GM18861 (cell line): ENCODE data around the gene COX6B1.
A peak's percentile ranks its signal among the peaks of the same experiment; 100 is the strongest.
"Not testable (repeated sequence)": the region's sequence is repeated elsewhere in the genome, so short reads cannot be mapped to it uniquely, and the experiment has no call there.

Experiments
- ATAC-seq: cut with Tn5 transposase; IDR thresholded peaks from one replicate; pipeline ENCODE4 v1.9.1; 2021; ENCODE audit not compliant: unreplicated experiment

Gene COX6B1

DNA sequence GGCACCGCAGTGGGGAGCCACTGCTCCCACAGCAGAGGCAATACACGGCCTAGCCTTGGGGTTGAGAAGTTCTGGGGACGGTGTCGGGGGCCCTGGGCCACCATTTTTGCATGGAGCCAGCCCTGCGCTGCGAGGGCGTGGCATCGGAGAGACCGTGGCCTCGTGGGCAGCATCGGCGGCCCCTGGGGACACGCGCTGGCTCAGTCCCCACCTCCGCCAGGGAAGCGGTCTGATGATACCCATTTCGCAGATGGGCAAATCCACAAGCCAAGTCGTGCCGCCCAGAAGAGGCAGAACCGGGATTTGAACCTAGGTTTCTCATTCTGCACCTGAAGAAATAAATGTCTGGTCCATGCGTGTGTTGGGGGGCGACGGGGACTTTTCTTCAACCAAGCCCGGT lies 17.0 kb downstream of the COX6B1 start:
- ATAC-seq, result no peak

DNA sequence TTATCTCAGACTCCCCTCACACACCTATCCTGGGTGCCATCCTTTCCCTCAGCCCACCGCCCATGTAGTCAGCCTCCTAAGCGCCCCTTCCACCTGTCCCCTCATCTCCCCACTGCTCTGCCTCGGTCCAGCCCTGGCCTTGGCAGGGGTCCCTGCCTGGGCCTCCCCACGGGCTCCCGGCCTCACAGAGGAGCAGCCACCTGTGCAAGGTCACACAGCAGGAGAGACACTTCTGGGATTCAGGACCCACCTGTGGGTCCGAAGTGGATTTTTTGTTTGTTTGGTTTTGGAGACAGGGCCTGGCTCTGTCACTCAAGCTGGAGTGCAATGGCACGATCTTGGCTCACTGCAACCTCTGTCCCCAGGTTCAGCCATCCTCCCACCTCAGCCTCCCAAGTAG lies 17.5 kb downstream of the COX6B1 start:
- ATAC-seq, result no peak

DNA sequence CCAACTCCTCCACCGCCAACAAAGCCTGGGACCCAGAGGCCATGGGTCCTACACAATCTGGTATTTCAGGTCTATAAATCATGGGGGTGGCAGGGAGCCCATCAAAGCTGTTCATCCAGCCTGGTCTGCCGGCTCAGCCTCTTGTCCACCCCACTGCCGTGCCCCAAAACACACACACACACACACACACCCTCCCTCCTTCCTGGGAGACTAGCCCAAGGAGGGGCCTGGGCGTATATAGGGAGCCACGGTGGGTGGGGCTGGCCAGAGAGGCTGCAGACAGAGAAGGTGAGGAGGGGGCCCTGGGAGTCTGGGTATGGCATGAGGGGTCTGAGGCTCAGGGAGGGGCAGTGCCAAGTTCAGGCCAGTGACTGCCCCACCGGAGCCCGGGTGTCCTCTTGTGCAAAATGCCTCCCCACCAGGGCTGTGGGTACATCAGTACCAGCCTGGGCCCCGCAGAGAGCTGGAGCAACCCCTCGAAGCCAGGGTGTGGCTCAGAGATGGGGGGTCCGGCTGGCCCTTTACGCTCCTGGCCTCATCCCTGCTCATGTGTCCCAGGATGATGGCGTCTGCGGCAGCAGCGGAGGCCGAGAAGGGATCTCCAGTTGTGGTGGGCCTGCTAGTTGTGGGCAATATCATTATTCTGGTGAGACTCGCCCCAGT lies 18.3 kb downstream of the COX6B1 start, which contains the start of gene UPK1A:
Gene UPK1A (plus strand): TSS at position 267 of the 663 bp plus-strand sequence. CDS start 296 bp downstream, at position 563.
- ATAC-seq, result no peak

DNA sequence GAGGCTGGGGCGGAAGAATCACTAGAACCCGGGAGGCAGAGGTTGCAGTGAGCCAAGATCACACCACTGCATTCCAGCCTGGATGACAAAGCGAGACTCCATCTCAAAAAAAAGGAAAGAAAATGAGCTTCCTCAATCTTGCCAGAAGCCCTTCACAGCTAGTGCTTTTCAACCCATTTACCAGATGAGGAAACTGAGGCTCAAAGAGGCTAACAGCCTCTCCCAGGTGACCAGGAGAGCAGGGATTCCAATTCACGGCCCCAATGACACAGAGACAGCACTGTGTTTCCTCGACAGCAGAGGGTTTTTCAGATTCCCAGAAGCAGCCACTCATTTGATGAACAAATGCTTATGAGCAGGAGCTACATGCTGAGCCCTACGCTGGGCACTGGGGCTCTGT lies 21.4 kb downstream of the COX6B1 start:
- no peak for ATAC-seq

DNA sequence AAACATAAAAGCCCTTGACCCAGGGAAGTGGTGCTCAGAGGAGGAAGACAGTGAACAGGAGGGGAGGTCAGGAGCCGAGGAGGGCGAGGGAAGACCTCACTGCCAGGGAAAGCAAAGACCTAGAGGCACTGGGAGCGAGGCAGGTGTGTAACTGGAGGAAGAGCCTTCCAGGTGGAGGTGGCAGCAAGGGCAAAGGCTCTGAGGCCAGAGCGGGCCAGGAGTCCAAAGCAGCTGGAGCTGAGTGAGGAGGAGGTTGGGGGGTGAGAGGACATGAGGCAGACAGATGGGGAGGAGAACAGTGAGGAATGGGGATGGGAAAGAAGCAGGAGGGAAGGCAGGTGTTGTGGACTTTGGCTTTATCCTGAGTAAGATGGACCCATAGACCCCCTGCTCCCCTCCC lies 21.9 kb downstream of the COX6B1 start:
- ATAC-seq, result no peak

DNA sequence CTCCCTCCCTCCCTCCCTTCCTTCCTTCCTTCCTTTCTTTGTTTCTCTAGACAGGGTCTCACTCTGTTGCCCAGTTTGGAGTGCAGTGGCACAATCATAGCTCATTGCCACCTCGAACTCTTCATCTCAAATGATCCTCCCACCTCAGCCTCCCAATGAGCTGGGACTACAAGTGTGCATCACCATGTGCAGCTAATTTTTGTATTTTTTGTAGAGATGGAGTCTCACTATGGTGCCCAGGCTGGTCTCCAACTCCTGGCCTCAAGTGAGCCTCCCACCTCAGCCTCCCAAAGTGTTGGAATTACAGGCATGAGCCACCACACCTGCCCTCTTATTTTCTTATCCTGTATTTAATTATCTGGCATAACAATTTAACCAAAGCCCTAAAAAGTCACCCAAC lies 22.6 kb downstream of the COX6B1 start:
- no peak for ATAC-seq

DNA sequence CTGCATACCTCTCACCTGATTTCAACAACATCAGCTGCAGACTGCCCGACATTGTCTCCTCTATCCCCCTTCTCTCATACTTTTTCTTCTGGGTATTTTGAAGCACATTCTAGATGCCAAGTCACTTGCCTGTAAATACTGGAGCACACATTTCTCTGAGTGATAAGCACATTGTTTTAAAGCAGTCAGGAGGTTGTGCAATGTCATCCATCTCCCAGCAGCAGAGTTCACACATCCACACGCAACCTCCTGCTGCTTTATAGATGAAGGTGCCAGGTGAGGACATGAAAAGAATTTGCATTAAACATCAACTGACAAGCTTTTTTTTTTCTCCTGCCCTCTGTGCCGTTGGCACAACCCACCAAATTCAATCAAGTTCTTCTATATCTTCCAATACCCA lies 23.7 kb downstream of the COX6B1 start:
- ATAC-seq, result no peak

DNA sequence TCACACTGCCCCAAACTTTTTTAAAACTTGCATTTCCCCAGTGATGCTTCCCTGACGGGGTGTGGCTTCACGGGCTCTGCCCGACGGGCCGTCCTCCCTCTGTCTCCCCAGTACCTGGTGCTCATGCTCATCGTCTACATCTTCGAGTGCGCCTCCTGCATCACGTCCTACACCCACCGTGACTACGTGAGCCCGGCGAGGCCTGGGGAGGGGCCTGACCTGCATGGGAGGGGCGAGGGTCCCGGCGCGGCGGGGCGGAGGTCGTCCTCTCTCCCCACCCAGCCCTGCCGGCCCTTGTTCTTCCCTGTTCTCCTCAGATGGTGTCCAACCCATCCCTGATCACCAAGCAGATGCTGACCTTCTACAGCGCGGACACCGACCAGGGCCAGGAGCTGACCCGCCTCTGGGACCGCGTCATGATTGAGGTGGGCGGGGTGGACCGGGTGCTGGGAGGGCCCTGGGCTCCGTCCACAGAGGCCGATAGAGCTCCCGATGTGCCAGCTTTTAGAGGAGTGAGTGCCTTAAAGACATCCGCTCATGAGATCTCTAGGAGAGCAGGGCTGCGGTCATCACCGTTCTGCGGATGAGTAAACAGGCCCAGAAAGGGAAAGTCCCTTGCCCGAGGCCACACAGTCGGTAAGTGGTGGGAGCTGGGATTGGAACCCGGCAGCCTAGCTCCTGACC lies 25.1 kb downstream of the COX6B1 start:
- ATAC-seq, result no peak

DNA sequence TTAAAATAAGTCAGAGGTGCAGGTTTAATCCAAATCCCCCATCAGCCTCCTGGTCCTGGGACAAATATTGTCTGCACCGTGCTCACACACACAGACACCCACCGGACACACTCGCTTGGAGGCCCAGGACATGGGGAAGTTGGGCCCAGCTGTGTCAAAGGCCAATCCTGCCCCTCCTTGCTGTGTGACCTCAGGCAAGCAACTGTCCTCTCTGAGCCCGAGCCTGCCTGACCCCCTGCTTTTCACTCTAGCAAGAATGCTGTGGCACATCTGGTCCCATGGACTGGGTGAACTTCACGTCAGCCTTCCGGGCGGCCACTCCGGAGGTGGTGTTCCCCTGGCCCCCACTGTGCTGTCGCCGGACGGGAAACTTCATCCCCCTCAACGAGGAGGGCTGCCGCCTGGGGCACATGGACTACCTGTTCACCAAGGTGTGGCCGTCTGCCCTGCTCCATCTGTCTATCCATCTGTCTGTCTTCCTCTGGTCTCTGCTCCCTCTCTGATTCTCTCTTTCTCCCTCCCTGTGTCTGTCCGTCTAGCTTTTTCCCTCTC lies 27.5 kb downstream of the COX6B1 start:
- ATAC-seq, result no peak

DNA sequence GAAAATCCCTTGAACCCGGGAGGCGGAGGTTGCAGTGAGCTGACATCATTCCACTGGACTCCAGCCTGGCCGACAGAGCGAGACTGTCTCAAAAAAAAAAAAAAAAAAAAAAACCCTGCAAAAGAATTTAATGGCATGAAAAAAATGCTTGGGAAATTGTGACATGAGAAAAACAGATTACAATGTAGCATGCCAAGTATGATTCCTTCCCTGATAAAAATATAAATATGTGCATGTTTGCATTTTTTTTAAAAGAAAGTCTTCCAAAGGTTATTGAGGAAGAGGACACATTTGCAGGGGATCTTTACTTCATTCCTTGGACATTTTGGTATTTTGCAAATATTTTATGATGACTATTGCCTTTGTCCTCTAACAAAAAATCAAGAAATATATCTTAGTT lies 41.7 kb downstream of the COX6B1 start:
- no peak for ATAC-seq

DNA sequence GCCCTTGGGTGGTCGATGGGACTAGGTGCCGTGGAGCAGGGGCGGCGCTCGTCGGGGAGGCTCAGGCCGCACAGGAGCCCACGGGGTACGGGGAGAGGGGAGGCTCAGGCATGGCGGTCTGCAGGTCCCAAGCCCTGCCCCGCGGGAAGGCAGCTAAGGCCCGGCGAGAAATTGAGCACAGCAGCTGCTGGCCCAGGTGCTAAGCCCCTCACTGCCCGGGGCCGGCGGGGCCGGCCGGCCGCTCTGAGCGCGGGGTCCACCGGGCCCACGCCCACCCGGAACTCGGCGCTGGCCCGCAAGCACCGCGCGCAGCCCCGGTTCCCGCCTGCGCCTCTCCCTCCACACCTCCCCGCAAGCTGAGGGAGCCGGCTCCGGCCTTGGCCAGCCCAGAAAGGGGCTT lies 43.0 kb downstream of the COX6B1 start:
- ATAC-seq, result not testable (repeated sequence)

DNA sequence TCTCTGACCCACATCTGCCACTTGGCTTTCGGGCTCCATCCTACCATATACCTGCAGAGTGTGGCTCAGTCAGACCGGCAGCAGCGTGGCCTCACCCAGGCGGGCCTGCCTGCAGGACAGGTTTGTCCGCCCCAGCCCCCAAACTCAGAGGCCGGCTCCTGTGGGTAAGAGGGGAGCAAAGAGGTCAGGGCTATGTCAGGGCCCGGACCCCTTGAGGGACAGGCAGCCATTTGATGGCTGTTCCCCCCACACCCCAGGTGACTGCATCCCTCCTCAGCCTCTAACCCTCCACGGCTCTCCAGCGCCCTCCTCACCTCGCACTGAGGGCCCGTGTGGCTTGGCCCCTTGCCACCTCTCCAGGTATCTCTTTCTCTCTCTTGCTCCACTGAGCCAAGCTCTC lies 43.9 kb downstream of the COX6B1 start:
- ATAC-seq, result no peak

DNA sequence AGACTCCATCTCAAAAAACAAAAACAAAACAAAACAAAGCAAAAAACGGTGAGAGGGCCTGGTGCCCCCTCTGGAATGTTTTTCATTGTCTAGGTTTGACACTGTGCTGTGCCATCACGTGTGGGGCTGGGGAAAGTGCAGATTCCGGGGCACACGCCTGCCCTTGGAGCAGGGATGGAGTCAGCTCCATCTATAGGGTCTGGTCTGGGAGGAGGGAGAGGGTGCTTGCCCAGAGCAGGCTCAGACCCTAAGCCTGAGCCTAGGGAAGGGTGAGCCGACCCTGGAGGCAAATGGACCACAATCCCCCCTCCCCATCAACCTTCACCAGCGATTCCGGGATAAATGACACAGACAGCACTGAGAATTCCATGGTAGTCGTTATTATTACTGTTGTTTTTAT lies 45.3 kb downstream of the COX6B1 start:
- ATAC-seq, result no peak

DNA sequence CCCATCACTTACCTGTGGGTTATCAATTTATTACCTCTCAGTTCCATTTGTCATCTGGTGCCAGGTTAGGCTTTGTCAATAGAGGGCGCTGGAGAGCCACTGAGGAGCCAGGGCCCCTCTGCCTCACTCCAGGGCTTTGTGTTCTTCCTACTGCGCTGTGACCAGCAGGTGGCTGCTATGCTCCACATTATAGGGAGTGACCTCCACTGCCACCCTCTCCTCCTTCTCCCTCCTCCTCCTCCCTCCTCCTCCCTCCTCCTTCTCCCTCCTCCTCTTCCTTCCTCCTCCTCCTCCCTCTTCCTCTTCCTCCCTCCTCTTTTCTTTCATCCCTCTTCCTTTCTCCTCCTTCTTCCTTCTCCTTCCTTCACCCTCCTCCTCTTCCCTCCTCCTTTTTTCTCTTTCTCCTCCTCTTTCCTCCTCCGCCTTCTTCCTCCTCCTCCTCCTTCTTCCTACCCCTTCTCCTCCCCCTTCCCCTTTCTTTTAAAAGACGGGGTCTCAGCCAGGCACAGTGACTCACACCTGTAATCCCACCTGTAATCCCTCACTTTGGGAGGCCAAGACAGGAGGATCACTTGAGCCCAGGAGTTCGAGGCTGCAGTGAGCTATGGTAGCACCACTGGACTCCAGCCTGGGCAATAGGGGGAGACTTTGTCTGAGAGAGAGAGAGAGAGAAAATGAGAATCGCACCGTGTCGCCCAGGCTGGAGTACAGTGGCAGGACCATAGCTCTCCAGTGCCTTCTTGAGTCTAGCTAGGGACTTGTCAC lies 45.9 kb downstream of the COX6B1 start:
- ATAC-seq, result peak; percentile 69

DNA sequence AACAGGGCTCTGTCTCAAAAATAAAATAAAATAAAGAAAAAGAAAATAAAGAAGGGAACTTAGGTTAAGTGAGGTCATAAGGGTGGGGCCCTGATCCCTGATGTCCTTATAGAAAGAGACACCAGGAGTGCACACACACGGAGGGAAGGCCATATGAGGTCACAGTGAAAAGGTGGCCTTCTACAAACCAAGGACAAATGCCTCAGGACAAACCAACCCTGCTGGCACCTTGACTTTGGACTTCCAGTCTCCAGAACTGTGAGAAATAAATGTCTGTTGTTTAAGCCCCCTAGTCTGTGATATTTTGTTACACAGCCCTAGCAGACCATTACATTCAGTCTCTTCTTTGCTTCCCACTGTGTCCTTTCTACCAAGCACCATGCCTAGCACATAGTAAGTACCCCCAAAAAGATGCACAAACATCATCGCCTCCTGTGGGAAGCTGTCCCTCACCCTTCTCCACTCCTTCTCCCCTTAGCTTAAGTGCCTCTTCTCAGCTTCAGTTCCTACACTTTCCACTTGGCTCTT lies 47.8 kb downstream of the COX6B1 start:
- ATAC-seq, result no peak

DNA sequence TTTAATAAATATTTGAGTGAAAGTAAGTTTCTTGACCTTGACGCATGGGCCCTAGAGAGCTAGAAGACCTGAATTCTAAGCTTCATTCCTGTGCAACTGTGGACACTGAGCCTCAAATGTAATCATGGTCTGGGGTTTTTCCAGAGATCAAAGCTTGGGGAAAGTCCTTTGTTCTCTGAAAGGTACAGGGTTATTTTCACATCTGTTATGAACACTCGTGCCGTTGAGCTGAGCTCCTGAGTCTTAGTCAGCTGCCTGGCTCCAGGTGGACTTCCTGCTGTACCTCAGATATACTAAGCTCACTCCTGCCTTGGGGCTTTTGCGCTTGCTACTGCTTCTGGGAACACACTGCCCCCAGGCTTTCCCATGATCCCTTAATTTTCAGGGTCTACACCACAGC lies 48.7 kb downstream of the COX6B1 start:
- ATAC-seq, result no peak

DNA sequence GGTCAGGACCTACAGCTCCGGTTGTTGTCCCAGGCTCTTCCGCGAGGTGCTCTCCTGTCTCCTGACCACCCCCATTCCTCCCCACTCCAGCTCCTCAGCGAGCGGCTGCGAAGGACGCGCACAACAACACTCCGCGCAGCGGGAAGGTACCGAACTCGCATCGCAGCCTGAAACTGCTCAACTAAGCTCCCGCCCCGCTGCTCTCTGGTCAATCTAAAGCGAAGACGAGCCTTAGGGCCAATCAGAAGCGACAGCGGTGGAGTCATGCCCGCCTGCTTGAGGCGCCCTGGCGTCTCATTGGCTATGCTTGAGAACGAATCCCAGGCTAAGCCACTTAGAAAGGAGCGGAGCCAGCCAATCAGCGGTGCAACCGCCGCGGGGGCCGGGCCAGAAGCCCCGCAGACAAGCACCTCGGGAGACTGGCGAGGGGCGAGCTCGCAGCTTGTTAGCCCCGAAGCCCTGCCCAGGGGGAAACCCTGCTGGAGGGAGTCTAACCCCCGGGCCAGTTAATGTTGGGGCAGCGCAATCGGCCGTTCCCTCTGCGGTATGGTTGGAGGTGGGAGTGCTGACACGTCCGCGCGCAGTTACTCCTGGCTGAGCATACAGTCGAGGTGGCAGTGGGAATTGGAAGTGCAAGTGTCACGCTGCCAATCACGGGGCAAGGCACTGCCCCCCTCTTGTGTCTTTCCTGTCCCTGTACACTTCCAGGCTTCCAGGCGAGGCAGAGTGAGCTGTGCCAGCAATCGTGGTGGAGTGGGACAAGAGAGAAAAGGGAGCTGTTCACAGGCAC lies 54.3 kb downstream of the COX6B1 start:
- ATAC-seq, result peak; percentile 95

DNA sequence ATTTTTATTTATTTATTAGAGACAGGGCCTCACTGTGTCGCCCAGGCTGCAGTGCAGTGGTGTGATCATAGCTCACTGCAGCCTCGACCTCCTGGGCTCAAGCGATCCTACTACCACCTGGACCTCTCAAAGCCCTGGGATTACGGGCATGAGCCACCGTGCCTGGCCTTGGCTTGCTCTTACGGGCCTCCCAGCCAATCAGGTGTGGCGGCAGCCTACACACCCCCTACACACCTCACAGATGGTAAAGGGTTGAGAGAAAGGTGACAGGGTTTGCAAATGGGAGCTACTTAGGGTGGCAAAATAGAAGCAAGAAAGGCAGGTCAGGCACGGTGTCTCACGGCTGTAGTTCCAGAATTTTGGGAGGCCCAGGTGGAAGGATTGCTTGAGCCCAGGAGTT lies 55.2 kb downstream of the COX6B1 start:
- no peak for ATAC-seq

DNA sequence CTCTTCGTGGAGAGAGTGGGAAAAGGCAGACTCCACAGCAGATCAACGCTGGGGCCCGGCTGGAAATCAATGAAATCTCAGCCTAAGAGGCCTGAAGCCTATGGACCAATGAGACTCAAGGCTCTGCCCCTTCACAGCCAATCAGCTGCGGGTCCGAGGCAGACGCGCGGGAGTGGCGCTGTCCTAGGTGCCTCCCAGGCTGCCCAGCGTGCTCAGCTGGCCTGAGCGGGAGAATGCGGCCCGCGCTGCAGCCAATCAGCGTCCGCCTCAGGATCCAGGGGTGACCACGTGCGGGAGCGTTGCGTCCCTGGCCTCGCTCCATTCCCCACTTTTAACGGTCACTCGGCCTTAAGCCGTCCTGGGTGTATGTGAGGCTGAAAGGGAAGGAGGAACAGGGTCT lies 56.1 kb downstream of the COX6B1 start, which contains the start of gene ZBTB32:
Gene ZBTB32 (plus strand): TSS at position 341 of the 400 bp plus-strand sequence. CDS start 10,069 bp downstream, outside the sequence.
- no peak for ATAC-seq
